ENCODE measurements around the gene UVRAG.

UVRAG gene

DNA sequence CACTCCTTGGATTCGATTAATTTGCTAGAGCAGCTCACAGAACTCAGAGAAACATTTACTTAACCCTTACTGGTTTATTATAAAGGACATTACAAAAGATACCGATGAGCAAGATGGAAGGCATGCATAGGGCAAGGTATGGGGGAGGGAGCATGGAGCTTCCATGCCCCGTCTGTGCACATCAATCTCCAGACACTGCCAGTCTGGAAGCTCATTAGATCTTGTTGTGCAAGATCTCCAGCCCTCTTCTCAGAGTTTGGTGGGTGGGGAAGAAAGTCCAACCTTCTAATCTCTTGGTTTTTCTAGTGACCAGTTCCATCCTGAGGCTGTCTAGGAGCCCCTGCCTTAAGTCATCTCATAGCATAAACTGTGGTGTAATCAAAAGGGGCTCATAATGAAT is 190.7 kb downstream of the UVRAG start:
- H3K9me3 ChIP-seq (ENCODE audit: low read depth, low read length) = no peaks in the 10 kb centered on the region
- H3K4me3 ChIP-seq = no peak overlapping the region
- no peak for DNase-seq (ENCODE audit: low read depth, low spot score)
- no peaks in the 10 kb centered on the region for H3K36me3 ChIP-seq (ENCODE audit: insufficient read depth, low read length)
- no peak for TF ChIP-seq FOXP2 (optimal IDR thresholded peaks at IDR 0.05; ENCODE audit: control extremely low read depth, extremely low read length, insufficient read depth)
- no peak for TF ChIP-seq POLR2AphosphoS5 (IDR thresholded peaks at IDR 0.05; ENCODE audit: borderline replicate concordance, low read depth, low read length)
- TF ChIP-seq EZH2 (IDR thresholded peaks at IDR 0.05) = no peak
- no peak overlapping the region for H3K9ac ChIP-seq (ENCODE audit: insufficient read length)
- H3K27ac ChIP-seq = no peak overlapping the region

DNA sequence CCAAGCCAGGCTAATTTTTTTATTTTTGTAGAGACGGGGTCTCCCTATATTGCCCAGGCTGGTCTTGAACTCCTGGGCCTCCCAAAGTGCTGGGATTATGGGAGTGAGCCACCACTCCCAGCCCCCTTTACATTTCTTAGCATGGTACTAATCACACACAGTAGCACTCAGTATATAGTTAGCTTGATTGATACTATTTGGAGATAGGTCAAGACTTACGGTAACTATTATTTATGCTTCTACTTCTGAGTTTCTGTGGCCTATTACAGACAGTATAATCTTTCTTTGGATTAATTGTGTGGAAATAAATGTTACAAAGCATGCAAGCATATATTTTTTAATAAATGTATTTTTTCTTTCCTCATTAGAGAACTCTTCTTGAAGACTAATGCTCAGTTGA is 192.2 kb downstream of the UVRAG start:
- no peak for DNase-seq (ENCODE audit: low read depth, low spot score)

DNA sequence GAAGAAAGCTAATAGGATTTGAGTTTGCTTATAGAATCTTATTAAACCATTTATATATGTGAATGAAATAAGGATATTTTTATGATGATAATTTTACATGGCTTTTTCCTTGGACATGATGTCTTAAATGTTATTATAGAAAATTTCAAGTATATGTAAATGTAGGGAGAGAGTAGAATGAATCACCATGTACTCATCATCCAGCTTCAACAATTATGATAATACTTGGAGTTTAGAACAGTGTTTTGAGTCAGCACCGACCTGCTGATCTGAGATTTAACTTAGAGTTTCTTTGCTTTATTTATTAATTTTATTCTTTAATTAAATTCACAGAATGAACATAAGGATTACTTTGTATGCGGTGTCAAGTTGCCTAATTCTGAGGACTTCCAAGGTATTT is 193.5 kb downstream of the UVRAG start:
- H3K9me3 ChIP-seq (ENCODE audit: low read depth, low read length) = no peaks in the 10 kb centered on the region
- DNase-seq (ENCODE audit: low read depth, low spot score) = no peak
- no peak overlapping the region for H3K9ac ChIP-seq (ENCODE audit: insufficient read length)
- H3K36me3 ChIP-seq (ENCODE audit: insufficient read depth, low read length) = no peaks in the 10 kb centered on the region
- TF ChIP-seq EZH2 (IDR thresholded peaks at IDR 0.05) = no peak
- TF ChIP-seq POLR2AphosphoS5 (IDR thresholded peaks at IDR 0.05; ENCODE audit: borderline replicate concordance, low read depth, low read length) = no peak
- TF ChIP-seq FOXP2 (optimal IDR thresholded peaks at IDR 0.05; ENCODE audit: control extremely low read depth, extremely low read length, insufficient read depth) = no peak
- no peak overlapping the region for H3K4me3 ChIP-seq
- no peak overlapping the region for H3K27ac ChIP-seq

More for the DNA sequence above, 192.2 kb downstream of the UVRAG start:
- H3K9ac ChIP-seq (ENCODE audit: insufficient read length) = no peak overlapping the region
- H3K9me3 ChIP-seq (ENCODE audit: low read depth, low read length) = no peaks in the 10 kb centered on the region
- TF ChIP-seq EZH2 (IDR thresholded peaks at IDR 0.05) (no peak), POLR2AphosphoS5 (IDR thresholded peaks at IDR 0.05; ENCODE audit: borderline replicate concordance, low read depth, low read length) (no peak), FOXP2 (optimal IDR thresholded peaks at IDR 0.05; ENCODE audit: control extremely low read depth, extremely low read length, insufficient read depth) (no peak)
- no peak overlapping the region for H3K27ac ChIP-seq
- H3K4me3 ChIP-seq = no peak overlapping the region
- H3K36me3 ChIP-seq (ENCODE audit: insufficient read depth, low read length) = no peaks in the 10 kb centered on the region

DNA sequence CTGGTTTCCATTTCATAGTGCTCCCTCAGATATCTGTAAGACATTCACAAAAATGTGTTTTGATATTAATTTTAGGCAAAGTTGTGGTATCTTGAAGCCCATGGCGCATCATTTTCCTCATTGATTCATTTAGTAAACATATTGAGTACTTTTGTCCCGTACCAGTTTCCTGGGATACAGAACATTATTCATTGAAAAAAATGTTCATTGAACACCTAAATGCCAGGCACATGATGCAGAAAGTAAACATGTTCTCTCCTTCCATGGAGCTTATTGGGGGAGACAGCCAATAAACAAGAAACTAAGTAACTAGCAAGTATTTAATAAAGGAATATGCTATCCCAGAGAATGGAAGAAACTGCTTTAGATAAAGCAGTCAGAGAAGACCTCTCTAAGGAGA is 195.0 kb downstream of the UVRAG start:
- TF ChIP-seq FOXP2 (optimal IDR thresholded peaks at IDR 0.05; ENCODE audit: control extremely low read depth, extremely low read length, insufficient read depth) = no peak
- no peak for TF ChIP-seq EZH2 (IDR thresholded peaks at IDR 0.05)
- TF ChIP-seq POLR2AphosphoS5 (IDR thresholded peaks at IDR 0.05; ENCODE audit: borderline replicate concordance, low read depth, low read length) = no peak
- Histone ChIP-seq H3K9me3 (ENCODE audit: low read depth, low read length) (no peaks in the 10 kb centered on the region), H3K27ac (no peak overlapping the region), H3K4me3 (no peak overlapping the region), H3K9ac (ENCODE audit: insufficient read length) (no peak overlapping the region), H3K36me3 (ENCODE audit: insufficient read depth, low read length) (no peaks in the 10 kb centered on the region)
- no peak for DNase-seq (ENCODE audit: low read depth, low spot score)

DNA sequence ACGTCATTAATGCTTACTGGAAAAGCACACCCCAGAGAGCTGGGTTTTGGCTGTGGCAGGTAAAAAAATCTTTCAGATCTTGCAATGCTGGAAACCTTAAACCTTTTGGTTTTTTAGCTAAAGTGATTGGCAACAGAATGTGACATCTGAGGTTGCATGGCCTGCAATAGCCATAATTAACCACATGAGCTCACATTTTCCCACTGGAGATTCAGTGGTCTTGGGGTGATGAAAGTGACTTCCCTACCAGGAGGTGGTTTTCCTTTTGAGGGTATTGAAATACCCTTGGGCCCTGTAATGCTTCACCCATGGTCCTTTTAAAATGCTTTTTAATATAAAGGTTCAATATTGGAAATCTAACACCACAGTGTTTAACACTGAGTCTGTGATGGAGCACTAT is 198.5 kb downstream of the UVRAG start:
- Histone ChIP-seq H3K4me3 (no peak overlapping the region), H3K27ac (no peak overlapping the region), H3K36me3 (ENCODE audit: insufficient read depth, low read length) (peaks cover 11% of the 10 kb centered on the region), H3K9ac (ENCODE audit: insufficient read length) (no peak overlapping the region), H3K9me3 (ENCODE audit: low read depth, low read length) (no peaks in the 10 kb centered on the region)
- DNase-seq (ENCODE audit: low read depth, low spot score) = no peak
- no peak for TF ChIP-seq POLR2AphosphoS5 (IDR thresholded peaks at IDR 0.05; ENCODE audit: borderline replicate concordance, low read depth, low read length)
- no peak for TF ChIP-seq EZH2 (IDR thresholded peaks at IDR 0.05)
- TF ChIP-seq FOXP2 (optimal IDR thresholded peaks at IDR 0.05; ENCODE audit: control extremely low read depth, extremely low read length, insufficient read depth) = no peak

DNA sequence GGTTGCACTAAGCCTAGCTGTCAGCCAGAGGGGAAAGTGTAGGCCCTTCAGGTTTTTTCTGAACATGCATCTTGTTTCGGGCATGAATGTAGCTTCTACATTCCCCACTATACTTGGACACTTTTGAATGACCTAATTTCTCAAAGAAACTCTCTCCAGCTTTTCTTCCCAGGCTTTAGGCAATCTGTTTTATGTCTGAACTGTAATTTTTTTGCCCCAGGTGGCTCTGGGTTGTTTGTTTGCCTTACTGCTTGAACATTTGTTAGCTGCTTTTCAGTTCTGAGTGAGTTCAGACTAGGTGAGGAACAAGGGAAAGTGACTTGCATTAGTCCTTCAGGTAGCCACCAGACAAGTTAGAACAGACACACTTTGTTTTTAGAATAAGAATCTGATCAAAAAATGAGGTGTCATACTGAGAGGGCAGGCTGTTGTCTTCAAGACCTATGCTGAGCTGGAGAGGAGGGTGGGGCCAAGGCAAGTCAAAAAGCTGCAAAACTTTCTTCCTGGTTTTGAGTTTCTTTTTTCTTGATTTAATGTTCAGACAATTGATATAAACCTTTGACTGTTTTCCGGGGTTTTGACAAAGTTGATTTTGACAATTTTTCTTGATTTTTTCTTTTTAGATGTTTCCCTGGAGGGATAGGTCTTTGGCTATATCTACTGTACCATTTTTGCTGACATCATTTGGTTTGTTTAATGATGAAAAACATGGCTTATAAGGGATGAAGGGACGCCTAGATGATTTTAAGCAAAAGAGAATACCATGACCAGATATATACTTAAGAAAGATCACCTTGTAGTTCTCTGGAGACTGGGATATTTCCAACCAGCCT is 208.4 kb downstream of the UVRAG start:
- H3K4me3 ChIP-seq = no peak overlapping the region
- no peak for TF ChIP-seq FOXP2 (optimal IDR thresholded peaks at IDR 0.05; ENCODE audit: control extremely low read depth, extremely low read length, insufficient read depth)
- no peak for TF ChIP-seq EZH2 (IDR thresholded peaks at IDR 0.05)
- no peak for TF ChIP-seq POLR2AphosphoS5 (IDR thresholded peaks at IDR 0.05; ENCODE audit: borderline replicate concordance, low read depth, low read length)
- no peaks in the 10 kb centered on the region for H3K9me3 ChIP-seq (ENCODE audit: low read depth, low read length)
- no peak overlapping the region for H3K27ac ChIP-seq
- DNase-seq (ENCODE audit: low read depth, low spot score) = no peak
- H3K36me3 ChIP-seq (ENCODE audit: insufficient read depth, low read length) = no peaks in the 10 kb centered on the region; the same call in 1 of the 2 replicates
- no peak overlapping the region for H3K9ac ChIP-seq (ENCODE audit: insufficient read length)

DNA sequence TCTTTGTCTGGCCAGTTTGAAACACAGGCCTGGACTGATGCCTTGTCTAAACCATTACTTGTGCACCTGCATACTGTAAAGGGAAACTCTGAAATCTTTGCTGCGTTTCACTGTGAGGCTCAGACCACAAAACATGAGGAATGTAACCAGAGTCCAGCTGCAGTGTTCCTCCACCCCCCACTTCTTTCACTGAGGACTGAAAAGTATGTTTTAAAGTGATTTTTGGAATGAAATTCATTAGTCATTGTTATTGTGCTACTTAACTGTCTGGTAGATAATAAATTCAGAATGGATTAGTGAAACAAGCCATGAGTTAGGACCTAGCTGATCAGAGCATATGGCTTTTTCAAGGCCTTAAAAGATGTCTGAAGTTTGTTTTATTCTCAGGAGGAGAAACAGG is 210.1 kb downstream of the UVRAG start:
- Histone ChIP-seq H3K27ac (no peak overlapping the region), H3K4me3 (no peak overlapping the region), H3K9me3 (ENCODE audit: low read depth, low read length) (no peaks in the 10 kb centered on the region), H3K9ac (ENCODE audit: insufficient read length) (no peak overlapping the region), H3K36me3 (ENCODE audit: insufficient read depth, low read length) (no peaks in the 10 kb centered on the region; the same call in 1 of the 2 replicates)
- TF ChIP-seq EZH2 (IDR thresholded peaks at IDR 0.05) = no peak
- no peak for DNase-seq (ENCODE audit: low read depth, low spot score)

DNA sequence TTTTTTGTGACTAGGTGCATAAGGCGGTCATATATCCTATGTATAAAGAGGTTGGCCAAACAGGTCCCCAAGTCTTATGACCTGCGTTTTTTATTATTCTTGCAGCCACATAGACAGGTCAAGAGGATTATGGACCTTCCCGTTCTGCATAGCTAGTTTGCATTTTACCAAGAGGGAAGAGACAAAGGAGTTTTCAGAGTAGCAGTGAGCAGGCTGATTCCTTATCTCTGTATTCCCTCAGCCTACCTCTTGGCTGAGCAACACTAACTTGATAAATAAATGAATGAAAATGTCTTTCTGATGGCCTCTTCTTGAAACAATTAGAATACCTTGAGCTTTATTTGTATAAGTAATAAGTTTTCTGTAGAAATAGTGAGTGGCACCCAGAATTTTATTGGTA is 210.8 kb downstream of the UVRAG start:
- H3K4me3 ChIP-seq = no peak overlapping the region
- H3K9me3 ChIP-seq (ENCODE audit: low read depth, low read length) = no peaks in the 10 kb centered on the region
- no peaks in the 10 kb centered on the region; the same call in 1 of the 2 replicates for H3K36me3 ChIP-seq (ENCODE audit: insufficient read depth, low read length)
- no peak for DNase-seq (ENCODE audit: low read depth, low spot score)
- H3K27ac ChIP-seq = no peak overlapping the region
- no peak overlapping the region for H3K9ac ChIP-seq (ENCODE audit: insufficient read length)
- no peak for TF ChIP-seq POLR2AphosphoS5 (IDR thresholded peaks at IDR 0.05; ENCODE audit: borderline replicate concordance, low read depth, low read length)
- no peak for TF ChIP-seq EZH2 (IDR thresholded peaks at IDR 0.05)
- TF ChIP-seq FOXP2 (optimal IDR thresholded peaks at IDR 0.05; ENCODE audit: control extremely low read depth, extremely low read length, insufficient read depth) = no peak

DNA sequence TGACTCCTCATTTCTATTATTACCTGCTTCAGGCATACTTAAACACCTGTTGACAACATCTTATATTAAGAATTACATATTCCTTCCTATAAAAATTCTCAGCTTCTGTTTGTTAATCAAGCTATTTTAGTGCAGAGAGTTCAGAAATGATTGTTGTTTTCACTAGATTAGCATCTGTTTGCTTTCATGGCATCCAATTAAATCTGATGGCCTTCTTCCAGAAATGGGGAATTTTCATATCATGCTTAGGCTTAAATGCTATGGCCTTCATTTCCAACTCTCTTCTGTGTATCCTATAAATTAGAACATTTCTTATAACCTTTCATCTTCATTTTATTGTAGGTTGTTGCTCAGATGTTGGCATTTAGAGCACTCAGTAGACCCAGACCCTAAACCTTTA is 211.3 kb downstream of the UVRAG start:
- no peak overlapping the region for H3K9ac ChIP-seq (ENCODE audit: insufficient read length)
- H3K4me3 ChIP-seq = no peak overlapping the region
- no peaks in the 10 kb centered on the region; the same call in 1 of the 2 replicates for H3K36me3 ChIP-seq (ENCODE audit: insufficient read depth, low read length)
- H3K27ac ChIP-seq = no peak overlapping the region
- no peaks in the 10 kb centered on the region for H3K9me3 ChIP-seq (ENCODE audit: low read depth, low read length)
- TF ChIP-seq POLR2AphosphoS5 (IDR thresholded peaks at IDR 0.05; ENCODE audit: borderline replicate concordance, low read depth, low read length) (no peak), FOXP2 (optimal IDR thresholded peaks at IDR 0.05; ENCODE audit: control extremely low read depth, extremely low read length, insufficient read depth) (no peak), EZH2 (IDR thresholded peaks at IDR 0.05) (no peak)
- DNase-seq (ENCODE audit: low read depth, low spot score) = no peak
